Neutrophil (primary cell): Measurements from ENCODE around the gene PAQR4.

Experiments used
- H3K27ac ChIP-seq: fragments of 200-600 bp; sonication (generic); 2 replicates; pipeline ENCODE4 v1.5.1; 2016; ENCODE audit warnings: mild to moderate bottlenecking, moderate library complexity
- H3K27me3 ChIP-seq: fragments of 200-600 bp; sonication (generic); 2 replicates; pipeline ENCODE4 v1.6.0; 2016; ENCODE audit warnings: mild to moderate bottlenecking
- H3K36me3 ChIP-seq: fragments of 200-600 bp; sonication (generic); 2 replicates; pipeline ENCODE4 v1.5.1; 2017
- H3K4me1 ChIP-seq, 2 experiments: fragments of 200-600 bp in 1 of 2; sonication (generic) in 1 of 2; 1 replicate in 1 of 2; 2 replicates in 1 of 2; pipeline versions ENCODE4 v1.5.1 to v1.6.1; 2013 to 2016; ENCODE audit warnings: low read depth in 1 of 2, low read length in 1 of 2, mild to moderate bottlenecking in 1 of 2, moderate library complexity in 1 of 2; ENCODE audit not compliant: control insufficient read depth in 1 of 2, insufficient read depth in 1 of 2
- H3K4me3 ChIP-seq, 2 experiments: fragments of 200-600 bp in 1 of 2; sonication (generic) in 1 of 2; 1 replicate in 1 of 2; 2 replicates in 1 of 2; pipeline ENCODE4 v1.5.1; 2013 to 2016; ENCODE audit warnings: low read depth in 1 of 2, low read length in 1 of 2, mild to moderate bottlenecking in 1 of 2, moderate library complexity in 1 of 2
- H3K9me3 ChIP-seq: fragments of 200-600 bp; sonication (generic); 2 replicates; pipeline ENCODE4 v1.5.1; 2016
- CTCF ChIP-seq: fragments of 200-600 bp; sonication (generic); IDR thresholded peaks from 2 replicates; pipeline ENCODE4 v1.5.1; 2016; ENCODE audit warnings: antibody characterized with exemption

The PAQR4 gene

GRCh38 chr16:2981177-2981898 is 12.2 kb downstream of the PAQR4 start:
- no peaks in the 10 kb centered on the region for H3K9me3 ChIP-seq
- no peaks in the 10 kb centered on the region for H3K27me3 ChIP-seq
- peaks cover 26 to 27% of the 10 kb centered on the region in 2 experiments for H3K4me1 ChIP-seq
- peak overlapping the region; percentile 90 to 95 for H3K4me3 ChIP-seq
- TF ChIP-seq CTCF = no peak
- no peak overlapping the region for H3K27ac ChIP-seq
- no peaks in the 10 kb centered on the region for H3K36me3 ChIP-seq

- no peak for TF ChIP-seq CTCF
- Histone ChIP-seq H3K4me1 (peaks cover 26 to 27% of the 10 kb centered on the region in 2 experiments), H3K36me3 (no peaks in the 10 kb centered on the region), H3K9me3 (no peaks in the 10 kb centered on the region), H3K27me3 (no peaks in the 10 kb centered on the region), H3K27ac (no peak overlapping the region), H3K4me3 (no peak overlapping the region)
Measured at GRCh38 chr16:2981899-2982250, 12.7 kb downstream of the PAQR4 start.

GRCh38 chr16:2982402-2982801 is 13.3 kb downstream of the PAQR4 start:
- Histone ChIP-seq H3K27me3 (no peaks in the 10 kb centered on the region), H3K27ac (no peak overlapping the region), H3K4me3 (no peak overlapping the region), H3K9me3 (no peaks in the 10 kb centered on the region), H3K36me3 (no peaks in the 10 kb centered on the region), H3K4me1 (peaks cover 26 to 27% of the 10 kb centered on the region in 2 experiments)
- no peak for TF ChIP-seq CTCF

- Histone ChIP-seq H3K27me3 (no peaks in the 10 kb centered on the region), H3K4me1 (peaks cover 26 to 27% of the 10 kb centered on the region in 2 experiments), H3K36me3 (no peaks in the 10 kb centered on the region), H3K9me3 (no peaks in the 10 kb centered on the region), H3K4me3 (peak overlapping the region; percentile 15 to 45), H3K27ac (no peak overlapping the region)
- TF ChIP-seq CTCF = peak; percentile 99
Measured at GRCh38 chr16:2983706-2984136, 14.6 kb downstream of the PAQR4 start.

GRCh38 chr16:2985462-2985861 is 16.3 kb downstream of the PAQR4 start:
- H3K9me3 ChIP-seq = no peaks in the 10 kb centered on the region
- no peak overlapping the region for H3K4me3 ChIP-seq
- TF ChIP-seq CTCF = no peak
- peaks cover 15 to 16% of the 10 kb centered on the region in 2 experiments for H3K4me1 ChIP-seq
- H3K36me3 ChIP-seq = no peaks in the 10 kb centered on the region
- peaks cover 13% of the 10 kb centered on the region for H3K27me3 ChIP-seq
- no peak overlapping the region for H3K27ac ChIP-seq
